K562 (cell line): ENCODE measurements around the gene CAMK2B.

Experiments
- ATF3 ChIP-seq, 2 experiments: fragments of 450-650 bp in 1 of 2; sonication (generic) in 1 of 2; formaldehyde crosslinking in 1 of 2; IDR thresholded peaks in 1 of 2; conservative IDR thresholded peaks in 1 of 2; 2 replicates each; pipeline versions ENCODE4 v1.6.1 to v1.8.1; 2016 to 2023; ENCODE audit warnings: mild to moderate bottlenecking in 2 of 2, moderate library complexity in 2 of 2, inconsistent platforms in 1 of 2, missing genetic modification reagents in 1 of 2
- DPF2 ChIP-seq: fragments of 450-650 bp; IDR thresholded peaks from 2 replicates; pipeline ENCODE4 v1.6.1; 2016
- ETS1 ChIP-seq: conservative IDR thresholded peaks from 2 replicates; pipeline ENCODE4 v1.6.1; 2011; ENCODE audit warnings: low read depth, mild to moderate bottlenecking, low read length; ENCODE audit not compliant: control insufficient read depth
- GABPA ChIP-seq: fragments of 200-800 bp; sonication (Bioruptor generic); conservative IDR thresholded peaks from 2 replicates; pipeline ENCODE4 v1.6.1; 2016; ENCODE audit warnings: low read depth, missing genetic modification characterization, missing compliant biosample characterization
- MXI1 ChIP-seq: IDR thresholded peaks from 2 replicates; pipeline ENCODE4 v1.6.1; 2011; ENCODE audit warnings: low read depth, mild to moderate bottlenecking, improper control_type of control experiment, low read length
- MYBL2 ChIP-seq, 2 experiments: fragments of 450-650 bp in 1 of 2; sonication (generic) in 1 of 2; formaldehyde crosslinking in 1 of 2; IDR thresholded peaks; 2 replicates each; pipeline versions ENCODE4 v1.6.1 to v1.8.1; 2017 to 2022; ENCODE audit warnings: borderline replicate concordance in 1 of 2, inconsistent platforms in 1 of 2, low read depth in 1 of 2, mild to moderate bottlenecking in 1 of 2, missing genetic modification reagents in 1 of 2, moderate library complexity in 1 of 2
- SMC3 ChIP-seq: conservative IDR thresholded peaks from 2 replicates; pipeline ENCODE4 v1.6.1; 2011; ENCODE audit warnings: low read depth, low read length, improper control_type of control experiment; ENCODE audit not compliant: insufficient read depth
- TCF3 ChIP-seq: sonication (generic); formaldehyde crosslinking; IDR thresholded peaks from 2 replicates; pipeline ENCODE4 v1.4.0; 2020; ENCODE audit warnings: mild to moderate bottlenecking, missing genetic modification reagents
- USF2 ChIP-seq: sonication (generic); formaldehyde crosslinking; IDR thresholded peaks from 2 replicates; pipeline ENCODE4 v1.5.0; 2020; ENCODE audit warnings: missing genetic modification reagents
- ZBTB9 ChIP-seq: fragments of 450-650 bp; formaldehyde crosslinking; IDR thresholded peaks from 2 replicates; pipeline ENCODE4 v1.4.0; 2020; ENCODE audit warnings: mild to moderate bottlenecking, moderate library complexity

- no peak for TF ChIP-seq USF2 (CRISPR knock-in tag)
- TF ChIP-seq MYBL2 (IDR thresholded peaks at IDR 0.05; ENCODE audit: low read depth) = no peak
- no peak for TF ChIP-seq MYBL2 (CRISPR knock-in tag; IDR thresholded peaks at IDR 0.05; ENCODE audit: borderline replicate concordance)
- no peak for TF ChIP-seq SMC3
- TF ChIP-seq ZBTB9 (CRISPR knock-in tag) = no peak
- TF ChIP-seq ATF3 (IDR thresholded peaks at IDR 0.05) = no peak
- TF ChIP-seq ATF3 (CRISPR knock-in tag; conservative IDR thresholded peaks at IDR 0.05) = no peak
- no peak for TF ChIP-seq MXI1
- no peak for TF ChIP-seq GABPA (tag)
- no peak for TF ChIP-seq TCF3 (CRISPR knock-in tag)
- TF ChIP-seq DPF2 = no peak
- TF ChIP-seq ETS1 = no peak
Observed at GRCh38 chr7:44219371-44220045, 105.9 kb downstream of the CAMK2B start.
